ENCODE results near the gene SRGAP3. TPM values are rescaled to one million over a fixed set of nuclear protein-coding genes. Genes with fewer than 3 reads are reported as not detected.
"Not testable (repeated sequence)": the region's sequence is repeated elsewhere in the genome, so short reads cannot be mapped to it uniquely, and the experiment has no call there.

The SRGAP3 gene
- total and polyA plus RNA-seq, 7 donors = 0.69 to 7.7 (median 5.8) TPM

DNA sequence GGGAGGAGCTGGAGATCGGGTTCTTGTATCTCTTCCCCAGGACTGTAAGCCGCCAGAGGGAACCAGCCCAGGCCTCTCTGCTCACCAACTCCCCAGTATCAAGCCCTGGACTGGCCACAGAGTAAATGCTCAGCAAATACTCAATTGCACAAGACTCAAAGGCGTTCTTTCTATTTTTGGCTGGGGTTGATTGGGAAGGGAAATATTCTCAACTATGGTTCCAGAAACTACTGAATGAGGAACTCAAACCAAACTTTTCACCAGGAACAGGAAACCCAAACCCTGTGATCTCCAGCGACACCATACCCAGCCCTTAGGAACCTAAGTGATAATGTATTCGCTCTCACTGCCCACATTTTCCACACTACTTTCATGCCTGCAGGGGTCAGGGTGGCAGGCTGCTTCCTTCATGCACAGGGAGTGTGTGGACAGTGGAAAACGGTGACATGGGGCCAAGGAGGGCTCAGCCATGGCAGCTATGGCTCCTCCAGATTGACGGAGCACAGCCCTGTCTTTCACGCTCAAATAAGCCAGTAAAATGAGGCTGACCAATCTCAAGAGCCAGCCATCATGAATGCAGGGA, 161.5 kb downstream of the SRGAP3 start:
- TF ChIP-seq EP300 (IDR thresholded peaks at IDR 0.05) (no peak), POLR2AphosphoS5 (IDR thresholded peaks at IDR 0.05) (no peak)
- H3K4me1 ChIP-seq = peaks cover 0 to 9% (median 0%) of the 10 kb centered on the region in 4 donors
- no peak overlapping the region for H3K27ac ChIP-seq
- DNase-seq = no peak
- no peaks in the 10 kb centered on the region for H3K36me3 ChIP-seq
- 77 to 86% methylated on average over 8 of the region's 8 CpGs for WGBS, 2 donors
- H3K9me3 ChIP-seq = no peaks in the 10 kb centered on the region
- H3K27me3 ChIP-seq = no peaks in the 10 kb centered on the region
- intact Hi-C loops (cut with DNase I) = no loop called here
- H3K4me3 ChIP-seq = no peak overlapping the region

DNA sequence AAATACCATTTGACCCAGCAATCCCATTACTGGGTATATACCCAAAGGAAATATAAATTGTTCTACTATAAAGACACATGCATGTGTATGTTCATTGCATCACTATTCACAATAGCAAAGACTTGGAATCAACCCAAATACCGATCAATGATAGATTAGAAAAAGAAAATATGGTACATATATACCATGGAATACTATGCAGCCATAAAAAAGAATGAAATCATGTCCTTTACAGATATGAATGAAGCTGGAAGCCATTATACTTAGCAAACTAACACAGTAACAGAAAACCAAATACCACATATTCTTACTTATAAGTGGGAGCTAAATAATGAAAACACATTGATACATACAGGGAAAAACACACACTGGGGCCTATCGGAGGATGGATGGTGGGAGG, 164.0 kb downstream of the SRGAP3 start:
- H3K36me3 ChIP-seq; intact Hi-C loops (cut with DNase I); DNase-seq; H3K27me3 ChIP-seq; H3K4me1 ChIP-seq; H3K4me3 ChIP-seq; H3K27ac ChIP-seq; H3K9me3 ChIP-seq: not testable (repeated sequence)
- WGBS, 2 donors = 43 to 61% methylated on average over 2 of the region's 2 CpGs

DNA sequence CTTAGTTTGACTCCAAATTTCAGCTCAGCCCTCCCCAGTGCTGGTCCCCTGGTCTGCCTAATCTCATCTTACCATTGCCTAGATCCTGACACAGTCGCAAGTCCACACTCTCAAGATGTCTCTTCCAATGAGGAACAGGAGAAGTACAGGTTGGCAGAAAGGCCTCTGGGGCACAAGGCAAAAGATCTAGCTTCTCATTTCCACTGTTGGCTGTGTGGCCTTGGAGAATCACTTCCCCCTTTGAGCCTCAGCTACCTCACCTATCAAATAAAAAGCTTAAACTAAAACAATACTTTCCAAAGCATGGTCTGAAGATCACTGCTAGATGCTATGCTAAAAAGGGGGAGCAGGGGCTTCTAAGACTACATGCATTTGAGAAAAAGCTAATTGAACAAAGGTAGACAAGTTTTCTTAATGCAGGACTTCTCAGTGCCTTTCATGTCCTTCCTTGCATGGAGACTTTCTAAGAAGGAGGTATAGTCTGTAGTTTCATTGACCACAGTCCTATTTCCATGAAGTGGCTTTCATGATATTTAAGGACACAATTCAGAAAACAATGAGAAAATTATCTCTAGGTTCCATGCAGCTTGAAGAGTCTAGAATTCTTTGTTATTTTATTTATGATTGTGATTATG, 168.1 kb downstream of the SRGAP3 start:
- no peak for DNase-seq
- TF ChIP-seq CTCF (IDR thresholded peaks at IDR 0.05) (no peak), EP300 (IDR thresholded peaks at IDR 0.05) (no peak), POLR2AphosphoS5 (IDR thresholded peaks at IDR 0.05) (no peak), POLR2A (IDR thresholded peaks at IDR 0.05) (no peak)
- 85 to 98% methylated on average over 1 of the region's 1 CpG for WGBS, 2 donors
- Histone ChIP-seq H3K4me3 (no peak overlapping the region), H3K36me3 (no peaks in the 10 kb centered on the region), H3K27me3 (no peaks in the 10 kb centered on the region), H3K9me3 (no peaks in the 10 kb centered on the region), H3K4me1 (no peaks in the 10 kb centered on the region), H3K27ac (no peak overlapping the region)
- intact Hi-C loops (cut with DNase I) = no loop called here

DNA sequence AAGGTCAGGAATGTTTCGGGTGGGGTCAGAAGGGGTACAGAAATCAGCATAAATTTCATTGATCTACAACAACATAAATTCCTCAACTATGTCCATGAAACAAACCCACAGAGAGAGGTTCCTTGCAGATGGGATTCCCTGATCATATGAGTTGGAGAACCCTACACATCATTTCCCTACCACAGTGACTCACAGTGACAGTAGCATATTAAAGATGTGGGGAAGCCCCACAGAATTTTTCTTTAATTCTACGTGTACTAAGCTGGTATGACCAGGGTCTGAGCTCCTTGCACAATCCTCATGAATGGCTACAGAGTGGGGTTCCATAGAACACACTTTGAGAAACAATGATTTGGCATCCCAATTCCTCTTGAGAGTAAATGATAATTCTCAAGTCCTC, 169.3 kb downstream of the SRGAP3 start:
- TF ChIP-seq EP300 (IDR thresholded peaks at IDR 0.05) = no peak
- no peak for TF ChIP-seq CTCF (IDR thresholded peaks at IDR 0.05)
- TF ChIP-seq POLR2AphosphoS5 (IDR thresholded peaks at IDR 0.05) = no peak
- TF ChIP-seq POLR2A (IDR thresholded peaks at IDR 0.05) = no peak
- DNase-seq = no peak
- no peaks in the 10 kb centered on the region for H3K36me3 ChIP-seq
- no peak overlapping the region for H3K27ac ChIP-seq
- intact Hi-C loops (cut with DNase I) = no loop called here
- H3K27me3 ChIP-seq = no peaks in the 10 kb centered on the region
- no peaks in the 10 kb centered on the region for H3K9me3 ChIP-seq
- no peak overlapping the region for H3K4me3 ChIP-seq
- H3K4me1 ChIP-seq = no peaks in the 10 kb centered on the region
- 84 to 91% methylated on average over 2 of the region's 2 CpGs for WGBS, 2 donors

DNA sequence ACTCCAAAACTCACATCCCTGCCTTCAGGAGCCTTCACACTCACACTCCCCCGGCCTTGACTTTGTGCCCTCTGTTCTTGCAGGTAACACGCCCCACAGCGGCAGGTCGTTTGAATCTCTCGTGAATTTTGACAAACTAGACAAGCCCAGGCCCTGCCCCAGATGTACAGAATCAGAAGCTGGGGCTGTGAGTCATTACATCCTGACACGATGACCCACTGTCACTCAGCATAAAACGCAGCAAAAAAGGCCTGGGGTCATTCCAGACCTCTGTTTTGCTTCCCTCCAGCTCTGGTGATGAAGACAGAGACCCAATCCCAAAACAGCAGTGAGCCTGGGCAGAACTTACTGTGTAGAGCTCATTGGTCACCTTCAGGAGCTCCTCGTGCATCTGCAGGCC, 169.8 kb downstream of the SRGAP3 start:
- H3K4me3 ChIP-seq = no peak overlapping the region
- no peaks in the 10 kb centered on the region for H3K36me3 ChIP-seq
- intact Hi-C loops (cut with DNase I) = no loop called here
- H3K9me3 ChIP-seq = no peaks in the 10 kb centered on the region
- TF ChIP-seq CTCF (IDR thresholded peaks at IDR 0.05) (no peak), POLR2AphosphoS5 (IDR thresholded peaks at IDR 0.05) (no peak), POLR2A (IDR thresholded peaks at IDR 0.05) (no peak), EP300 (IDR thresholded peaks at IDR 0.05) (no peak)
- H3K4me1 ChIP-seq = peaks cover 0 to under 1% (median 0%) of the 10 kb centered on the region in 4 donors
- no peak for DNase-seq
- no peak overlapping the region for H3K27ac ChIP-seq
- WGBS, 2 donors = 79 to 83% methylated on average over 8 of the region's 8 CpGs
- no peaks in the 10 kb centered on the region for H3K27me3 ChIP-seq
